Germinal center (tissue), 1 donor: ENCODE measurements around the gene RBPJ.

Experiments used
- DNase-seq: peaks from one replicate; pipeline ENCODE4 v3.0.0; 2012; ENCODE audit warnings: mixed read lengths, low spot score

The RBPJ gene

DNA sequence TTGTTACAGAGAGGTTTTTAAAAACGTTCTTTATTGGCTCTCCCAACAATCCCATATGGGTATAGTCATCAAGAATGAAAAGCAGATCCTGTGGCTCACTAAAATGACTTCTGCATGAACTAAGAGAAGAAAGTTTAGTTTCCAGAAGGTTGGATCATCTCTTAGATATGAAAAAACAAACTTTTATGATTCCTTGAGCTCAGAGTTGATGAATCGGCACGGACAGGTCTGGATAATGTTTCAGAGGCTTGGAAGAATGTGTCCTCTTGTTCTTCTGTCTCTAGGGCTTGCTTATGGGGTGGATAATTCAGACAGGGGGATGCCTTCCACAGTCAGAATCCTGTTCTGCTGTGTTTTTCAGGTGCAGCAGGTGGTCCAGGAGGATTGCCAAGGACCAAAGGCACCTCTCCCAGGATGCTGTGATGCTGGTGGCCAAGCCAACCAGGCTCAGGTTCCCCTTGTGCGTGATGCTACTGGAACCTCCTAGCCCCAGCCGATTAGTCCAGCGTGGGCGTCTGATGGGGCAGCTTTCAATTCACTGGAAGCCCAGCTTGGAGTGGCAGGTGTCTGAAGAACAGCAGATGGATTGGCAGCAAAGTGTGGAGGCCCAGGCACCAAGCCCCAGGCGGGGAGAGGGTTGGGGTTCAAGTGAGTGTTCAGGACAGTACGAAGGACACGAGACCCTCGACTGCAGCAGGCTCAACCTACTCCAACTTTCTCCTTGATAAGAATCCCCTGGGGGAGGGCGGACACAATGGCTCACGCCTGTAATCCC lies 139.1 kb downstream of the RBPJ start:
- no peak for DNase-seq

GRCh38 chr4:26462874-26463273 lies 142.1 kb downstream of the RBPJ start:
- DNase-seq, result no peak

- no peak for DNase-seq
Measured at GRCh38 chr4:26463386-26463785, 142.6 kb downstream of the RBPJ start.

DNA sequence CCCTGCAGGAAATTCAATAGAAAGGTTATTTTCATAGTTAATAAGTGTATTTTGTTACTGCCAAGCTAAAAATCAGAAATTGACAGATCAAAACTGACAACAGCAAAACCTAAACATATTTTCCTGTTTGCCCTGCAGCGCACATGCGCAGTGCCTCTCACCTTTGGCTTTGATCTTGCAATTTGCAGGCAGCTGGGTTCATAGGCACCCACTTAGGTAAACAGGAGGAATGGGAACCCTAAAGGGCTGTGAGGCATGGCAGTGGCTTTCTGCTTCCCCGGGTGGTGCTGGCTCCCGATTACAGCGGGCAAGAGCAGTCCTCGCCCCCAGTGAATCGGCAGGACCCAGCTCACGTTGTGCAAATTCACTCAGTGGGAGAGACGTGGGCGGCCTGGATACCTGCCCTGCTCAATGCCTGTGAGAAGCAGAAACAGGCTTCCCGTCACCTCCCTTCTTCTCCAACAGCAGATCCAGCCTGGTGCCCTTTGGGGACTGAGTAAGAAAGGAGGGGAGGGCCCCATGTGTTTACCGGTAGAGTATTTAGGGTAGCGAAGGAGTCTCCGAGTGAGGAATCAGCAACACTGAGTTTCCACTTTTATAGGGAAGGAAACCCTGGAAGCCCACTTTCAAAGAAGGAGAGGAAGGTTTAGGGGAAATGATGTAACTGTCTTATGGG lies 143.7 kb downstream of the RBPJ start:
- no peak for DNase-seq

GRCh38 chr4:26466578-26467270 lies 145.9 kb downstream of the RBPJ start:
- DNase-seq, result no peak

DNA sequence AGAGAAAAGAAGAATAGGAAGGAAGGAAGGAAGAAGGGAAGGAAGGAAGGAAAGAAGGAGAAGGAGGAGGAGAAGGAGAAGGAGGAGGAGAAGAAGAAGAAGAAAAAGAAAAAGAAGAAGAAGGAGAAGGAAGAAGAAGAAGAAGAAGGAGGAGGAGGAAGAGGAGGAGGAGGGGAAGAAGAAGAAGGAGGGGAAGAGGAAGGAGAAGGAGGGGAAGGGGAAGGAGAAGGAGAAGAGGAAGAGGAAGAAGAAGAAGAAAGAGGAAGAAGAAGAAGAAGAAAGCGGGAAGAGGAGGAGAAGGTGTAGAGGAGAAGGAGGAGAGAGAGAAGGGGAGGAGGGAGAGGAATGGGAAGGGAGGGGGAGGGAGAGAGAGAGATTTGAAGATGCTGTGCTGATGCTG lies 146.9 kb downstream of the RBPJ start:
- DNase-seq, result no peak

DNA sequence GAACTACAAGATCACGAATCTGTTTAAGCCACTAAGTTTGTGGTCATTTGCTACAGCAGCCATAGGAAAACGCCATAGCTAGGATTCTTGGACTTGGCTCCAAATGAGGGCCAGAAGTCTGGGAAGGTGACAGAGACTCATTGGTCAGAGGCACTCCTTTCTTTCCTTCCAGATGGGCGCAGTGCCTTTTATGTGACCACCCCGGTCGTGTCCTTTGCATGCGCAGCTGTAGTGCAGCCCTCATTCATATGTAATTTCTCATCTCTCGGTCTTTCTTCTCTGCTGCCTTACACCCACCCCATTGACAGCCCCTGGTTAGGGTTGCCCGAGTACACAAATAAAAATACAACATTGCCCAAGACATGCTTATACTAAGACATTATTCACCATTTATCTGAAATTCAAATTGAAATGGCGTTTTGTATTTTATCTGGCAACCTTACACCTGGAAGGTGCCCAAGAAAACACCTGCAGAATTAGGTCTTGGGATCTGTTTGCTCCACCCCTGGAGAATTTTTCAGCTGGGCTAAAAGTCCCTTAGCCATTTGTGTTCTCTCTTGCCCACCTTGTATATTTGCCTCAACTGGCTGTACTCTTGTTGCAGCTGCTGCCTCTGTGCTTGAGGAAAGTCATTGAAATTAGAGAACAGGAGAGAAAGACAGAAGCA lies 147.6 kb downstream of the RBPJ start:
- DNase-seq, result no peak

GRCh38 chr4:26468977-26469376 lies 148.2 kb downstream of the RBPJ start:
- DNase-seq, result no peak

- DNase-seq, result no peak
Measured at GRCh38 chr4:26471890-26472289, 151.1 kb downstream of the RBPJ start.

DNA sequence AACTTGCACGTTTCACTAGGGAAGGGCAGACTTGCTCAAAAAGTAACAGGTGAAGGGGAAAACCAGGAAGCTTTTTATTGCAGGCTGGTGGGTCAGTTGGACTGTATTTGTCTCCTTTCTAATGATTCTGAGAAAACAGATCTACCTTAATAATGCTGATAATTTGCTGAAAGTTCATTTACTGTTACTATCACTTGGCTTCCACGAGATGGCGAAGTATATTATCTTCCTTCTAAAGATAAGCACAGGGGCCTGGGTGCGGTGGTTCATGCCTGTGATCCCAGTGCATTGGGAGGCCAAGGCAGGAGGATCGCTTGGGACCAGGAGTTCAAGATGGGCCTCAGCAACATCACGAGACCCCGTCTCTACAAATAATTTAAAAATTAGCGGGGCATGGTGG lies 153.1 kb downstream of the RBPJ start:
- DNase-seq, result no peak

- DNase-seq, result no peak
Measured at GRCh38 chr4:26474551-26474950, 153.7 kb downstream of the RBPJ start.

GRCh38 chr4:26475716-26476115 lies 154.9 kb downstream of the RBPJ start:
- DNase-seq, result no peak

DNA sequence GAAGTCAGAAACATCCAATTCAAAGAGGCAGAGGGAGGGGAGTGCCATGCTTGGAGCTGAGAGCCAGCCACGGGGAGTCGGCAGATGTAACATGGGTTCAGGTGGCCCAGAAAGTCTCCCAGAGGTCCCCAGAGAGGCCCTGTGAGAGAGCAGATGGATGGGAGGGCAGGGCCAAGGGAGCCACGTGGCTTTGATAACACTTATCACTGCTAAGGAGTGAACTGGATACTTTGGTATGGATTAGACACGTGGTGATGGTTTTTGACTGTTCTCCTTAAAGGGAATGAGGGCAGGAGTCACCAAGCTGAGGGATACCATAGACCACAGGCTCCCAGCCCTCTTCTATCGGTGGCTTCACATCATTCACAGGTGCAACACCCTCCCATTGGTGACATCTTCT lies 155.7 kb downstream of the RBPJ start:
- no peak for DNase-seq

DNA sequence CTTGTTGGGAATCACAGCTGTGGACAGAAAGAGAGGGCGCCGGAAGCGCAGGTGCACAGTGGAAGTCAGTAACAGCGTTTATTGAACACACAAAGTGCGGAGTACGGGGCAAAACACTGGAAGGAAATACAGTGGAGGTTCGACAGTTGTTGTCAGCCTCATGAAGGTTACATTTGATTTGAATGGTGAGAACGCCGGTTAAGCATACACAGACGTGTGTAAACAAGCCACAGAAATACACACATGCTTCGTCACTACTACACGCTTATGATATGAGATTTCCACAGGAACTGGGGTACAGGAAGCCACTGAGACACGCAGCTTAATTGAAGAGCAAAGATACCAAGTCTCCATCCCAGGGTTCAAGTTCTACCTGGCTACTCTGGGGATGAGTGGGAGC lies 157.5 kb downstream of the RBPJ start:
- no peak for DNase-seq

DNA sequence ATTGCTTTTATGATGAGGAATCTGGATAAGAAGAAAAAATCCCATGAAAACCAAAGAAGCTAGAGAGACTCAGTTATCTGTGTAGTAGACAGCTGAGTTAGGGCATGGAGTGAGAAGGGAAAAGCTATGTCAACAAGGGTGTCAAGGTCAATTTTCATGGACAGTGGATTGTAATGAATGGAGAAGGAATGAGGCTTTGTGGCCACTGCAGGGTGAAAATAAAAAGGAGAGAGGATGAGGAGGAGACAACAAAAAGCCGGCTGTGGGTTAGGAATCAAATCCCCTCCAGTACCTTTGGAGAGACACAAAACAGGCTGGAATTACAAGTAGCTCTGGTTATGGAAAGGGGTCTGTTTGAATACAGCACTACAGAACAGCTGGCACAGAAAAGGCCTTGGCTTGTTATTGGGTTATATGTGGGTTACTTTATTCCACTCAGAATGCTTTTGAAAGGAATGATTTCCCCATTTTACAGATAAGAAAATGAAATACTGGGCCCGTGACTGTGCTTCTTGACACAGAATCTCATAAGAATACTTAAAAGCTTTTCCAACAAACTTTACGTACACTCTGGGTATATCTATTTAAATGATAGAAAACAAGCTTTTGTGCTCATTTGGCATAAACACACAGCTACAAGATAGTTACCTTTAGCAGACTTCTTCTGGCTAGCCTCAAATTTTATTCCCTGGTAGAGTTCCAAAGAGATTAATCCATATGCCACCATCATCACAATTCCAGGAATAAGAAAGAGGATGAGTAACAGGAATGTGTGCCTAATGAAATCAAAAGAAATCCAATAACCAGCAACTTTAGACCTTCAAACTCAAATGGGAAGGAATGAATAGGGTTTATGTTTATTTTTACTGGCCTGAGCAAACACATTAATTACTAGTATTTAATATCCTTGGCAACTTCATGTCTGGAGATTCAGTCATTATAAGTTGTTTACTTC lies 162.0 kb downstream of the RBPJ start:
- DNase-seq, result no peak

DNA sequence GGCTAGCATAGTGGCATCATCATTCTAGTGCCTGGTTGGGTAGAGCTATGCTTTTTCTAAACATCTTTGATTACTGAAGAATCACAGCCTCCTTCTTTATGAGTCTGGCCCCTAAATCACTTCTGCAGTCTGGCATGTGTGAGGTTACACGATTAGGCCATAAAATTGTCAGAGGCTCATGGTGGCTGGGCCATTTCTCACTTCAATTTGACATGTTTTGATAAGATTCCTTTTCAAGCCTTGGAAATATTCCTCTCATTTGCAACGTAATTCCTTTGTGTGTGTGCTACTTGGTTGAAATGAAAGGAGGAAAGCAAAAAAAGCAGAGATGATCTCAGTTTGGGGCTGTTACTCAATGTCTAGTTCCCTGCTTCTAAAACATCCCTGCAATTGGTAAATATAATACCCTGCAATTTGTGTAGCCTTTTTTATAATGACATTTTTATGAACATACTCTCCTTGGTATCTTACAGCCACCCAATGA lies 163.3 kb downstream of the RBPJ start:
- no peak for DNase-seq

- no peak for DNase-seq
Measured at GRCh38 chr4:26484516-26484915, 163.7 kb downstream of the RBPJ start.
